ENCODE data around the gene CYP27C1. TPM values are rescaled to one million over a fixed set of nuclear protein-coding genes. Genes with fewer than 3 reads are reported as not detected.

CYP27C1 gene
- total RNA-seq, 1 donor from 2014 or later = 10.2 TPM

DNA sequence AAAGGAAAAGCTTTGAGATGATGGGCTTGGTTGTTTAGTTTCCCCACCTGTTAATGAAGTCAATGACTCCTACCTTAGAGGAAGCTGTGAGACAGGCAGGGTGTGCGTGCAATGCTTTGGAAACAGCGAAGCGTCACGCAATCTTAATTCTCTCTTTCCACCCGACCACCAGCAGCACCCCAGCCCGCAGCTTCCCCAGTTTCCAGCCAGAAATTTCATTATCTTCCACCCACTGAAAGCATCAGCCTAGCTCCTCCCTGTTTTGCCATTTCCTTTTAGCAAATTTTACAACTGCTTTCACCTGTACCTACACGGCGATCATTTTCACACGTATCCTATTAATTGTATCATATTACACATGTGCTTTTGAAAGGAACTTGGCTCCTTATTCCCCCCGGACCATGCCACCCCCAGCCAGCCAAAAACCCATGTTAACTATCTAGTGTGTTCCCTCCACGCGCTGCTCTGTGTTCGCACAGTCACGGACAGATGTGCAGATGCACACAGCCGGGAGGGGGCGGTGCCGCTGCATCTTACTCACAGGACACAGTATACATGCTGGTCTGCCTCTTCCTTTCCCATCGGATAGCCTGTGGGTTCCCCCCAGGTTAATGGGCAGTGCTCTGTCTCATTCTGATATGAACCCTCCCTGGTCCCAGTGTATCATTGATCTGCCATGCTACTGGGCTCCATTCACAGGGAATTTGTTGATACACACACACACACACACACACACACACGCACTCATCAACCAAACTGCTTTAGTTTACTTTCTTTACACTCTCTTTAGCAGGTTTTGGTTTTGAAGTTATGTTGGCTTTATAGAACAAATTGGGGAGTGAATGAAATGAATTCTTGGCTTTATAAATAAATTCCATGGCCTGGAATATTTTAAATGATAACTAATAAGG lies 22.4 kb downstream of the CYP27C1 start:
- H3K36me3 Mint-ChIP-seq (ENCODE audit: low read depth) = peaks cover 8% of the 10 kb centered on the region
- H3K27me3 Mint-ChIP-seq (ENCODE audit: low read depth) = no peaks in the 10 kb centered on the region
- peak; percentile 76 for DNase-seq (ENCODE audit: low read depth, low spot score)
- peaks cover 5% of the 10 kb centered on the region for H3K4me1 Mint-ChIP-seq
- no peak overlapping the region for H3K4me3 Mint-ChIP-seq
- peaks cover 3% of the 10 kb centered on the region for H3K9me3 Mint-ChIP-seq
- TF ChIP-seq, protein P1, sequence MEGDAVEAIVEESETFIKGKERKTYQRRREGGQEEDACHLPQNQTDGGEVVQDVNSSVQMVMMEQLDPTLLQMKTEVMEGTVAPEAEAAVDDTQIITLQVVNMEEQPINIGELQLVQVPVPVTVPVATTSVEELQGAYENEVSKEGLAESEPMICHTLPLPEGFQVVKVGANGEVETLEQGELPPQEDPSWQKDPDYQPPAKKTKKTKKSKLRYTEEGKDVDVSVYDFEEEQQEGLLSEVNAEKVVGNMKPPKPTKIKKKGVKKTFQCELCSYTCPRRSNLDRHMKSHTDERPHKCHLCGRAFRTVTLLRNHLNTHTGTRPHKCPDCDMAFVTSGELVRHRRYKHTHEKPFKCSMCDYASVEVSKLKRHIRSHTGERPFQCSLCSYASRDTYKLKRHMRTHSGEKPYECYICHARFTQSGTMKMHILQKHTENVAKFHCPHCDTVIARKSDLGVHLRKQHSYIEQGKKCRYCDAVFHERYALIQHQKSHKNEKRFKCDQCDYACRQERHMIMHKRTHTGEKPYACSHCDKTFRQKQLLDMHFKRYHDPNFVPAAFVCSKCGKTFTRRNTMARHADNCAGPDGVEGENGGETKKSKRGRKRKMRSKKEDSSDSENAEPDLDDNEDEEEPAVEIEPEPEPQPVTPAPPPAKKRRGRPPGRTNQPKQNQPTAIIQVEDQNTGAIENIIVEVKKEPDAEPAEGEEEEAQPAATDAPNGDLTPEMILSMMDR (conservative IDR thresholded peaks at IDR 0.05) = peak; percentile 73
- no peak overlapping the region for H3K27ac Mint-ChIP-seq (ENCODE audit: unreplicated experiment)

DNA sequence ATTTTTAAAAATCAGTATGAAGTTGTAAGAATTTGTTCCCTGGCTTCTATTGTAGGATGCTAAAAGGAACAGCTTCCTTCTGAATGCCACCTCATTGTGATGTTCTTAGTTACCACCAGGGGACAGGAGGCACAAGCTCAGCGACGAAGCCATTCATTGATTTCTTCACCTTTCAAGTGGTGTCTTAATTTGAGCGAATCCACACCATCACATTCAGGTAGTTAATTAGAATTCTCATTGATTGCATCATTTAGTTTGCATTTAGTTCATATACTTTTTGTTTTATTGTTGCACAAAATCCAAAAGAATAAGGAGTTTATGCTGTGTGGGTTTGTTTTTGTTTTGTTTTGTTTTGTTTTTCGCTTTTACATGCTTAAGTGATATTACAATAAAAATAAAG lies 23.1 kb downstream of the CYP27C1 start:
- no peaks in the 10 kb centered on the region for H3K27me3 Mint-ChIP-seq (ENCODE audit: low read depth)
- TF ChIP-seq, protein P1 (conservative IDR thresholded peaks at IDR 0.05) = peak; percentile 62
- no peak for DNase-seq (ENCODE audit: low read depth, low spot score)
- H3K9me3 Mint-ChIP-seq = peaks cover 3% of the 10 kb centered on the region
- H3K4me3 Mint-ChIP-seq = no peak overlapping the region
- H3K36me3 Mint-ChIP-seq (ENCODE audit: low read depth) = peaks cover 8% of the 10 kb centered on the region
- H3K27ac Mint-ChIP-seq (ENCODE audit: unreplicated experiment) = no peak overlapping the region
- H3K4me1 Mint-ChIP-seq = peaks cover 5% of the 10 kb centered on the region

DNA sequence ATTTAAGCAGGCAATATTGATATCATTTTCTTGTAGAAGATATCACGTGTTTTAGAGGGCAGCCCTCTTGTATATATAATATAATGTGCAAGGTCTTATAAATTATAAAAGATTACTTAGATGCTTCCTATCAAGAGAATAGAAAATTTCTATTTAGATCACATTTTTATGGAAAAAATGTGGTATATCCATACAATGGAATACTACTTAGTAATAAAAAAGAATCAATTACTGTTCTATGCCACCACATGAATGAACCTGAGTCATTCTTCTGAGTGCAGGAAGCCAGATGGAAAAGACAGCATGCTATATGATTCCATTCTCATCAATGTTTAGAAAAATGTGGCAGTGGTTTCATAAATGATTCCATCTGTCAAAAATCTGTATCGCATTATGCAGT lies 23.6 kb downstream of the CYP27C1 start:
- Mint-ChIP-seq H3K4me3 (no peak overlapping the region), H3K27me3 (ENCODE audit: low read depth) (no peaks in the 10 kb centered on the region), H3K9me3 (peaks cover 3% of the 10 kb centered on the region), H3K4me1 (peaks cover 5% of the 10 kb centered on the region), H3K27ac (ENCODE audit: unreplicated experiment) (no peak overlapping the region), H3K36me3 (ENCODE audit: low read depth) (peaks cover 8% of the 10 kb centered on the region)
- TF ChIP-seq, protein P1 (conservative IDR thresholded peaks at IDR 0.05) = no peak
- no peak for DNase-seq (ENCODE audit: low read depth, low spot score)

DNA sequence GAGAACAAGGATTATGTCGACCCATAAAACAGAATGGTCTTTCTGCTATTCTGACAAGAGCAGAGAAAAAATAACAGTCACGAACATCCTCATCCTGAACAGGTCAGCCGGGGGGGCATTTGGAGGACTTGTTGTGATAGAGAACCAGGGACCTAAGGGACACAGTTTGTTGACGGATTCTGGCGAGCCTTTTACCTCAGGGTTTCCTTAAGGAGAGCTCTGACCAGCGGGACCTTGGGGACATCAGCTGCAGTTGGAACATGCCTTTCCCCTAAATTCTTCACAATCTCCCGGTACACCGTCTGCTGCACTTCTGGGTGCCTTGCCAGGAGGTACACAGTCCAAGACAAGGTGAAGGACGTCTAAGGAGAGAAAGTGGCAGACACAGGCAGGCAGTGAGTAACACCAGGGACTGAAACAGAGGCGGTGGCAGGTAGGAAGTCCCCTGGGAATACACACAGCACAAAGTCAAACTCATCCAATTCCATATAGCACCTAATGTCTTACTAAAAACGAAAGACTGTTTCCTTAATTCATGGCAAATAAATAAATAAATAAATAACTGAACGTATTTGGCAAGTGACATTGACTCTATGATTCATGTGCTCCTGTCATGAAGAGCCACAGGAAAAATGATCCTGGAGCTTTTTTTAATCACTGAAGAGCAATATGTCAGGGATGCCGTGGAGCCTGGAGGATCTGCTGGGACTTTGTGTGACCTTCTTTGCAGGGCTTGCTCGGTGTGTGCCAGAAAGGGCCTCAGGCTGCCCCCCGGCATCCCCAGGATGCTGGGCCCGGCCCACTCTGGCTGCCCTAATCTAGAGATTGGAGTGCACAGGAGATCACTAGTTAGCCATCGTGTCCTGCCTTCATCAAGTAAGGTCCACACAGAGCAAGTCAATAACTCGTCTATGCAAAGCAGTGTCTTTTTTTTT lies 24.7 kb downstream of the CYP27C1 start:
- H3K4me3 Mint-ChIP-seq = no peak overlapping the region
- TF ChIP-seq, protein P1 (conservative IDR thresholded peaks at IDR 0.05) = no peak
- no peak for DNase-seq (ENCODE audit: low read depth, low spot score)
- H3K4me1 Mint-ChIP-seq = peaks cover 5% of the 10 kb centered on the region
- no peak overlapping the region for H3K27ac Mint-ChIP-seq (ENCODE audit: unreplicated experiment)
- H3K27me3 Mint-ChIP-seq (ENCODE audit: low read depth) = no peaks in the 10 kb centered on the region
- H3K36me3 Mint-ChIP-seq (ENCODE audit: low read depth) = peaks cover 8% of the 10 kb centered on the region
- H3K9me3 Mint-ChIP-seq = peaks cover 3% of the 10 kb centered on the region

DNA sequence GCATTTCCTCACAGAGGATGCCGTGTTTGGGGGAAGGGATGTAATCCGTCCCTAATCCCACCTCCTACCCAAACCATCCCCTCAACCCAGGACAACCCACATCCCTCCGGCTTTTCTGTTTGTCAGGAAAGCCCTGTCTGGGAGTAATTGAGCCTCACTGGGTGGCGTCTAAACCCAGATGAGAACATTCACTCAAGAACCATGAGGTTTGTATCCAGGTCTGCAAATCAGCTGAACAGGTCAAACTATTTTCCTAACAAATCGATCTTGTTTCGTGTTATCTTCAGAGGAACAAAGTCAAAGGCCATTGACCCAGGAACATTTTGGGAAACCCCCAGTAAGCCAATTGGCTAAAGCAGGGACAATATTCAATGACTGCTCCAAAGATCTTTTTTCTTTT lies 25.7 kb downstream of the CYP27C1 start:
- Mint-ChIP-seq H3K4me1 (peaks cover 5% of the 10 kb centered on the region), H3K9me3 (peaks cover 3% of the 10 kb centered on the region), H3K36me3 (ENCODE audit: low read depth) (peaks cover 15% of the 10 kb centered on the region), H3K27ac (ENCODE audit: unreplicated experiment) (no peak overlapping the region), H3K4me3 (no peak overlapping the region), H3K27me3 (ENCODE audit: low read depth) (no peaks in the 10 kb centered on the region)
- no peak for DNase-seq (ENCODE audit: low read depth, low spot score)
- TF ChIP-seq, protein P1 (conservative IDR thresholded peaks at IDR 0.05) = no peak
